SHP77 treated with DMSO at 0.1 percent for 48 hours (cell line): ENCODE measurements around the gene NKX2-1.

ENCODE experiments used
- DNase-seq: peaks from one replicate; lab custom pipeline; 2025; lab: John Stamatoyannopoulos, UW

NKX2-1 gene

DNA sequence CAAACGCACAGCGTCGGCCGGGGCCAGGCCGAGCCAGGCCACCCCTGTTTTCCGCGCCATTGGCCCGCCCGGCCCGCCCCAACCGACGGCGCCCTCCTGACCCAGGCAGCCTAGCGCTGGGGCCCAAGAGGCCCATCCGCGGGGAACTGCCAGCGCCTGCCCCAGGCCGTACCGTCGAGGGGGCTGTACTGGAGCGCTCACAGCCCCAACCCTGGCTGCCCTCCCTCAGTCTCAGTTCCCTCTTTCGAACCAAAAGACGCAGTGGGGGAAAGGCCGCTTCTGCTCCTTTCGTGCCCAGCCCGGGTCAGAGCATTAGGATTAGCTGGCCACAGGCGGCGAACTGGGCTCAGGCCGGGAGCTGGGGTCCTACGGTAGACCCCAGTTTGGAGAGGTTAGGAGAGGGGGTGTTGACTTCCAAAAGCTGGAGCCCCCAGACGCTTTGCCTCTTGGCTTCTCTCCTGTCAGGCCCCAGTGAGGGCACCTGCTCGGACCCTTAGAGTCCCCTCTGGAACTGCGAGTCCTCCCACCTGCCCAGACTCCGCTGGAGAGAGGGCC lies 1.9 kb downstream of the NKX2-1 start:
- DNase-seq, result no peak

DNA sequence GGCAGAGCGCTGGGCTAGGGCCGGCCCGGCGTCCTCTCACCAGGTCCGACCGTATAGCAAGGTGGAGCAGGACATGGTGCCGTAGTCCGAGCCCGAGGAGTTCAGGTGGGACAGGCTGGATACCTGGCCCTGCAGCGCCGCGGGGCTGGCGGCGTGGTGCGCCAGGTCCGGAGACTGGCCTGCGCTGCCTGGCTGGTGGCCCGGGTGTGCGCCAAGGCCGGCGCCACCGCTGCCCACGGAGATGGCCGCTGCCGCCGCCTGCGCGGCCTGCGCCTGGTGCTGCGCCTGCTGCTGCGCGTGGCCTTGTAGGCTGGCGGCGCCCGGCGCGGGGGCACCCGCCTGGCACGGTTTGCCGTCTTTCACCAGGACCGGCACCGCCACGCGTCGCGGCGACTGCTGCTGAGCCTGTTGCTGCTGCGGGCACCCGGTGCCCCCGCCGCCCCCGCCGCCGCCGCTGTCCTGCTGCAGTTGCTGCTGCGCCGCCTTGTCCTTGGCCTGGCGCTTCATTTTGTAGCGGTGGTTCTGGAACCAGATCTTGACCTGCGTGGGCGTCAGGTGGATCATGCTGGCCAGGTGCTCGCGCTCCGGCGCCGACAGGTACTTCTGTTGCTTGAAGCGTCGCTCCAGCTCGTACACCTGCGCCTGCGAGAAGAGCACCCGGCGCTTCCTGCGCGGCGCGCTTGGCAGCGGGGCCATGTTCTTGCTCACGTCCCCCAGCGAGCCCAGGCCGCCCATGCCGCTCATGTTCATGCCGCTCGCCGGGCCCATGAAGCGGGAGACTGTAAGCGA lies 2.6 kb downstream of the NKX2-1 start:
- DNase-seq, result peak; percentile 25

DNA sequence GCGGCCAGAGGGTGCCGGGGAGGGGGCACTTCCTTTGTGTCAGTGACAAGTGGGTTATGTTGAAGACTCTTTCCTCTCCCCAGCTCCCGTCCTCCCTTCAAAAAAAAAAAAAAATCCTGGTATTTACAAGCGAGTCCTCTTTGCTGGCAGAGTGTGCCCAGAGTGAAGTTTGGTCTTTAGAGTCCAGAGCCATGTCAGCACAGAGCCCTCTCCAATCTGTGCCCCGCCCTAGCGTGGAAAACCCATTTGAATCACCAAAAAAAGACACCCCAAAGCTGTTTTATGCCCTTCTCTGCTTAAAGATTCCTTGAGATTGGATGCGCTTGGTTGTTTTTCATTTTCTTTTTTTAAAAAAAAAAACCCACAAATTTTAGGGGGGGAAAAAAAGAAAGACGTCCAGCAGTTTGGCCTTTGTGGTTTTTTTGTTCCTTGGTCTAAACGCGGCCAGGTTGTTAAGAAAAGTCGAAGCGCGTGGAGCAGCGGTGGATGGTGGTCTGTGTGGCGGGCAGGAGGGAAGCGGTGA lies 3.3 kb downstream of the NKX2-1 start:
- DNase-seq, result no peak

DNA sequence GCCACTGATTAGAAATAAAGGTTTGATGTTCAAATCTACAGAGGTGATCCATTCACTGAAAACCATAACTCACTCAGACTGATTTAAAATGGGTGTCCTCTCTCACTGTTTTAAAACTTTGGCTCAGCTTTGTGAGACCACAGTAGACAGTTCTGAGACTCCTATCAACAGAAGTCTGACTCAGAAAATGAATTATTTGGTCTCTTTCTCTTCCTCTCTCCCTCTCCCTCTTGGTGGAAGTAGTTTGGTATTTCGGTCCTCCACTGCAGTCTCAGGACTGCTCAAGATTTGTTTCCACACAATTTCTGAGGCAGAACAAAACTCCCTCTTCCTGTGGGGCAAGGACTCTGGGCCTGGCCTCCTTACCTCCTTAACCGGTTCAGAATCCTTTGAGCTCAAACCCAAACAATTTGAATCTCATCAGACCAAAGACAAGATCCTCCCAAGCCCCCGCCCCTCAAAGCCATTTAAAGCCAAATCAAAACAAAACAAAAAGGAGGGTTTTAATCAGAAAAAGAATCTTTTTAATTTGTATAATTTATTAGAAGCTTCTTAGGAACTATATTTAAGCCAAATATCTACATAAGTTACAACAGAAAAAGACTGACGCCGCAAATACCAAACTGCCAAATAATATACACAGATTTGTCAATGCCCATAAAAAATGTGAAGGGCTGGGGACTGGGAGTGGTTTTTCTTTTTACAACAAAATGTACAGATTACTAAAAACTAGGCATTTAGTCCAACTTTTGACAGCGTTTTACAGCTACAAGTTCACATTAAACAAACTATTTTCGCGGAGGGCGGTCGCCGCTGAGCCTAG lies 3.9 kb downstream of the NKX2-1 start:
- no peak for DNase-seq

DNA sequence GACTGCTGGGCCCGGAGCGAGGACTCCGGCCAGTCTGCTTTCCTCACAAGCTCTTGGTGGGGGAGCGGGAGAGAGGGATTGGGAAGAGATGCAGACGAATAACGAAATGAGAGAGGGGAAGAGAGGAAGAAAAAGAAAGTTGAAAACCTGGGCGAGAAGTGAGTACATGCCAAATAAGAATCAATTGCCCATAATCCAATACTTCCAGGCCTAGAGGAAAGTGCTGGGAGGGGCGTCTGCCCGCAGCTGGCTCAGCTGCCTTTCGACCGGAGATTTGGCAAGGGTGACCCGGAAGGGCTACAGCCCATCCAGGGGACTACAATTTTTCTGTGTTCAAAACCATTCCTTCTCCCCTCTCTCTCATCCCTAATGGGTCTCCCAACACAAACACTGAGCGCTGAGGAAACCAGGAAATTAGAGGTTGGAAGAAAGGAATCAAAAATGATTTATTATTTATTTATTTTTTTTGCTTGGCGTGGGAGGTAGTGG lies 4.9 kb downstream of the NKX2-1 start:
- peak; percentile 60 for DNase-seq

DNA sequence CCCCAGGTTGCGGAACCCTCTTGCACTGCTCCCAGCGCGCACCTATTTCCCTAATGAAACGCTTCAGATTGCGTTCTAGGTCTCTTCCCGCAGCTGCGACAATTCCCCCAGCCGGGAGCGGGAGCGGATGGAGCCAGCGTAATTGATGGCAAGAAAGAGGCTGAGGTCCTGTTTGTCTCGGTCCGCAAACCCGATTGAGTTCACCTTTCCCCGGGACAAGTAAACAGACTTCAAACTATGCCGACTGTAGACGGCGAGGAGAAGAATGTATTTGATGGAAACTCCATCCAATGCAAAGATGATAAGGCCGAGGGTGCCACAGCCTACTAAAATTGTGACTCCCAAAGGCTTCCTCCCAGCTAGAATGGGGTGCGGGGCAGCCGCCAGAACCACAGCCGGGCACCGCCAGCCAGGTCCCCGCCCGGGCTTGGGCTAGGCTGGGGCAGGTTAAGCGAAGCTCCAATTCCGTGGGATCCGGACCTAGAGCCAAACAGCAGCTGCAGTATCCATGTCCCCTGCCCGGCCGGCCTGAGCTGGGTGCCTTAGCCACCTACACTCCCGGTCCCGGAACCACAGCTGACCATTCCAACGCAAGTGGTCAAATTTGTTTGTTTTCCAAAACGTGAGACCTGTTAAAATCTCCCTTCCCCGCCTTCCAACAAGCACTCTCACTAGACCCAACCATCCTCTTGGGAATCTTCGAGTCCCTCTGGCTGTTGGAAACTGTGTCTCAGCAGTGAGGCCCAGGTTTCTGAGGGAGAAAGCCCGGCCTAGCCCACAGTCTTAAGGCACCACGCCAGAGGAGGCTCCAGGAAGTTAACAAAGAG lies 5.5 kb downstream of the NKX2-1 start:
- peak; percentile 60 for DNase-seq

DNA sequence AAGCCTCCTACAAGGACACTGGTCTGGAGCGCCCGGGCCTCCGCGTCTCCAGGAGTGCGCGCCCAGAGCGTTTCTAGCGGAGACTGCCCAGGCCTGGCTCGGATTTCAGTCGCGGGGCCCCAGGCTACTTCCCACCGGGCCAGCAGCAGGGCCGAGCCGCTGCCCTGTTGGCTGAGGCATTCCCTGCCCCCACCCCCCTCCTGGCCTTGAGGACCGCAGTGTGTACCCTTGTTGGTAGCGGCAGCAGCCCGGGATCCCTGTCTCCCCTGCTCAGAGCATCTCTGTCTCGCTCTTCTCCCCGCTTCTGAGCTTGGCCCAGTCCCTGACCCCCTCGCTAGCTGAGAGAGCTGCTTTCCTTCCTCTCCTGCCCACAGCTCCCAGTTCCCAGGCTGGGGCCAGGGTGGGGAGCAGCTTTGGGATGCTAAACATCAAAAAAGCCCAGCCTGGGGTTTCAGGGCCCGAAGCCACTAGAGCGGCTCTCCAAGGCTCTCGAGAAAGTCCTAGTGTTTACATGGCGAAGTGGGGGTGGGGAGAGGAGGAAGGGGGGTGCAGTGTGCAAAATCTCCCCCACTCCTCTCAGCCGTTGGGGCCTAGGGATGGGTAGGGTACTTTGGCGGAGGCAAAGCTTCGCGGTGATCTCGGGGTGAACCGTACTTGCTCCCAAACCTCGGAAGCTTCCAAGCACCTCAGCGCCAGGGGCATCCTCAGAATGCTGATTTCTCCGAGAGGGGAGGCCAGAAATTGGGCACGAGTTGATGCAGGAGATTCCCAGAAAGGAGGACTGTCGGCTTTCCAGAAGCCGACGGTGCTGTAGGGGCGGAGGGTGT lies 6.4 kb downstream of the NKX2-1 start:
- DNase-seq, result peak; percentile 36

DNA sequence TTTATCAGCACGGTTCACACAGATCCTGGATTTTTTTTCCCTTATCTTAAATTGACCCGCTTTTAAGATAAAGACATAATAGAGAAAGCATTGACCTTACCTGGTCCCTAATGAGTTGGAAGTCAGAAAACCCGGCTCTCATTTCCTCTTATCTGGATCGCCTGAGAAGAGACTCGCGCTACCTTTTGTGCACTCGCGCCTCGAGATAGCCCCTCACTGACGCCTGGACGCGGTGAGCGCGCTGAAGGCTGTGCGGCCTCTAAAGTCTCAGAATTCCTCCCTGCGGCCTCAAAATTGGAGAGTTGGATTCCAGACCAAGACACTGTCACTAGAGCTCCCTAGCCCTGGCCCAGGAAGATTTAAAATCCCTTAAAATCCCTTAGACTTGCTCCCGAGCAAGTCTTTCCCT lies 7.0 kb downstream of the NKX2-1 start:
- no peak for DNase-seq

DNA sequence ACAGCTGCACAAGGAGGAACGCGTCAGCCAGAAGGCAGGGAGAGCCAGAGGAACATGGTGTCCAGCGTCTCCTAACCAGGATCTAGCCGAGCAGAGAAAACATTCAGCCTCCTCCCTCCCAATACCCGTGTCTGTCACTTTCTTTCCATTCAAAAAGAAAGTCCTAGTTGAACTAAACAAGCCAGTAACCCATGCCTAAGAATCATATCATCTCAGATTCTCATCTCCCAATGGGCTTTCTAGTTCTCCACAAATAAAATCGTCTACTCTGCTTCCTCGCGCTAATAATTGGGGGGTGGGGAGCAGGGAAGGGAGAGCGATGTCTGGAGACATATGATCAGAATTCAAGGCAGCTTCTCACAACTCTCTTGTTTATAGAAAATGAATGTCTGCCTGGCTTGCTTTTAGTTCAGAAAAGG lies 7.4 kb downstream of the NKX2-1 start:
- DNase-seq, result no peak

DNA sequence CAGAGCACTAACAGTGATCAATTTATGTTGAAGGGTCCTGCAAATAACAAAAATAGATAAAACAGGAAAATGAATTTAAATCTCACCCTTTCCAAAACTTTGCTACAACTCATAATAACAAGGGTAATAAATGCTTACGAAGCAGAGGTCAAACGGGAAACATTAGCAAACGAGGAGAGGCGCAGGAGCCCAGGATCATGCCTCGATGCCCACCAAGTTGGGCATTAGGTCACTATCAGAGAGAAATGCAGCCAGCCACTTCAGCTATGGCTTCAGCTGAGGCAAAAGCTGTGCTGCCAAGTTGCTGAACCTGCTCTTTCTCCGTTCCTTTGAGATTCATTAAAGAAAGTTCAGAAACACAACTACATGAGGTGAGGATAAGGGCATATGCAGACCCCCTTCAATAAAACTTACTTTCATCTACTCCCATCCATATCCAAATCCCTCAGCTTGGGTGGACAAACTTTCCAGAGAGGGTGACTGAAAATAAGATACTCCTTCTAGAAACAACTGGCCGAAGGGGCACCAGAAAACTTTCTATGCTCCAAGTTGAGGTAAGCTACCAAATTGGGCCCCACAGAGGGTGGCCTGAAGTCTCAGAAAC lies 7.9 kb downstream of the NKX2-1 start:
- DNase-seq, result no peak

DNA sequence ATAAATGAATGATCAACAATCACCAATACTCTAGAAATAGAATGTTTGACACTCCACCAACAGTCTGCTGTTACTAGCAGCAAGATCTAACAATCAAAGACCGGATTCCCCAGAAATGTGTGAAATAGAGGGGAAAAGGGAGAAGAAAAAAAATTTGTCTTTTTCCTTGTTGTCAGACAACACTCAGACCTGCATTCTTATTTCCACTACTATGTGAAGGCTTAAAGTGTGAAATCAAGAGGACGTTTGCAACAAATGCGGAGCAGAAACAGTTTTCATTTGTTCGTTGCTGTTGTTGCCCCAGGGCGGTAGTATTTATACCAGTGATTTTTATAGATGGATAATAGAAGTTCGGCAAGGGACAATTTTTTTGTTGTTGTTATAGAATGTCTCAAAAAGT lies 9.2 kb downstream of the NKX2-1 start:
- no peak for DNase-seq

DNA sequence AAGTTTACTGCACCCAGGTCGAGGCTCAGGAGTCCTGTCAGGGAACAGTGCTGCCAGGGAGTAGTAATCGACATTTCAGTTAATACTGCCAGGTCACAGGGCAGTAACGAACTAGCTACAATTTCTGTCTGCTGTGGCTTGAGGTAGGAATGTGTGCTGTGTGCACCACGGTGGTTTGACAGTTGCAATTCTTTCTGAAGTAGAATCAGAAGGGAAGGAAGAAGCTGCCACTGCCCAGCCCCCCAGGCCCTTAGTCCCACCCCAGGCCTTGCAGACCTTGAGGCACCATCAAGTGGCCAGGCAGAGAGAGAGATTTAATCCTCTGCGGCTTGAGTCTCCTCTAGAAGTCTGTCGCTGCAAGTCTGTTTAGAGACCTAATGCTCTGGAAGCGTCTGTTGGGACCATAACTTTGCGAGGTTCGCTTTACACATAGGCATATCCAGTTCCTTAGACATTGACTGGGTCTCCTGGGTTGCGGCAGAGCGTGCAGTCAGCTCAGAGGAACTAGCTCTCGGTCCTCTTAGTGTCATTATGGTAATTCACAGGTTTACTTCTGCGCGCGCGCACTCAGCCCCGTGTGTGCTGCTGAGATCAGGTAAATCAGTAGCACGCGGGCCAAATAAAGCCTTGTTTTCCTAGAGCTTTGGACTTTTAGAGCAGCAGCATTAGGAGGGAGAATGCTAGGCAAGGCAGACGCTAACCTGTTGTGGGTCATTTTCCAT lies 9.8 kb downstream of the NKX2-1 start:
- DNase-seq, result peak; percentile 74

DNA sequence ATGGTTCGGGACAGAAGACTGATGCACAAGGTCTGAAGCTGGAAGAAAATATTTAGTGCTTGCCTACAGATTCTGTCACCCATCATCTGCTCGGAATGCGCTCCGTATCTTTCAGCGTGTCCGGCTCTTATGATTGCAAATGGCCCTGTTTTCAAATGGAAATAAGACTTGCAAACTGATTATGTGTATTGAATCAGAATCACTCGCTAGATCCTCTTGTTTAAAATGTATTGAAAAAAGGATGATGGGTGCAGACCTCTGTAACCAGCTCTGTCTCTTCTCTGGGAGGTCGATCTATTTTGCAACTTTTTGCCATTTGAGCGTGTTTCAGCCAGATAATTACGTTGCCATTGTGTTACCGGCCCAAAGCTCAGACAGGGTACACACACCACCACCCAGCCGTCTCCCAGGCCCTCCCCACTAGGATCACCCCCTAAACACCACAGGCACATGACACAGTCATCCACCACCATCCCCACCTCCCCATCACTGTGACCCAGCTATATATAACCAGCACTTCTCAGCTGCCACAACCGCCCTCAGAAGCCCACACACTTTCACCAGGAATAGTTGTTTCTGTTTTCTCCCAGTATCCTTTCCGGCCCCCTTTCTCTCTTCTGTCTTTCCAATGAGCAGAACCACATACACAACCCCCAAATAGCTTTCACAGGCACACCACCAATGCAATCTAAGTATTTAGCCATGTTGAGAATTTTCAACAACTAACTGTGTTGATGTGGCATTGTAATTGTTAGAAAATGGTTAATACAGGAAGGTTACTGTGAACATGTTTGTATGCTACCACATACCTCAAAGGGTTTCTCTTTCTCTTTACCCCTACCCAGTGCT lies 10.7 kb downstream of the NKX2-1 start:
- DNase-seq, result peak; percentile 29

DNA sequence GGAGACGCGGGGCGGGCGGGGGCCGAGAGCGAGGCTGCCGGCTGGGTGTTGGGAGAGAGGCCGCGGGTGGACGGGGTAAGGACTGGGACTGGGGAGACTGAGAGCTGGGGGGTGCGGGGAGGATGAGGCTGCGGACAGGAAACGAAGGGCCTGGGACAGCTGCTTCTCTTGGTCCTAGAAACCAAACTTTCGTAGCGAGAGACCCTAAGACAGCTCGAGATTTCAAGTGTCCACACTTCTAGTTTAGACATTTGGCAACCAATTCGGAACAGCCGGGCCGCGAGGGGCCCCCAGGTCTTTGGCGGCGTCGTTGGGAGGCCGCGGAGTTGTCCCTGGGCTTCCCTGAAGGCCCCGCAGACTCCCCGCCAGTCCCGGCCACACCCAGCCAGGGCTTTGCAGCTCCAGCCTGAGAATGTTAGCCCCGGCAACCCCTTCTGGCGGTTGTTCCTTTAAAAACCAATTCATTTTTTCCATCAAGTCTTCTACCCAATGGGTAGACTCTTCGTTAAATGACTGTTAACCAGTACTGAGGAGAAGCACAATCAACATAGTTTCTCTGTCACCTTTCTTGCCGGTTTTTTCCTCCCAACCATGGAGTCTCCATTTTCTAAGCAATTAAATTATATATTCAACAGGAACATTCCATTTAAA lies 11.5 kb downstream of the NKX2-1 start:
- DNase-seq, result no peak

DNA sequence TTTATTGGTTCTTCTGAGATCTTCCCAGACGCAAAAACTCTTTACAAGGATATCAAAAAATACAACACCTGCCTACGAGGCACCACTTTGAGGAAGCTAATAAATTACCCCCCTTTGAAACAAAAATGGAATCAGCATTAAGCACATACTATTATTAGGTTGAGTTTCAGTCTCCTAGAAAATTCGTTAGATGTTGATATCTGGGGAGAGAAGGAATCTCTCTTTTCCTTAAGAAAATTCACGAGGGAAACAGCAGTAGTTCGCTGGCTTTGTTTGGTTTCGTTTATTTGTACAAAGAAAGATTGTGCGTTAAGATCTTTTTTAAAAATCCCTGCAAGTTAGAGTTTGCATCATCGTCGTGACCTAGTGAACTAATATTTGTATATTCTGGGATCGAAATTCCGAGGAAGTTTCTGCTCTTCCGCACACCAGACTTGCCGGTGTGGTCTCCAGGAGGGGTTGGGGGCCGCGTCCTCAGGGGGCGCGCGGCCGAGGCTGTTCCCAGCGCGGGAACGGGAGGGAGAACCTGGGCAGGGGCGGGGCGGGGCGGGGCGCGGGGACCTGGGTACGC lies 12.1 kb downstream of the NKX2-1 start:
- DNase-seq, result no peak

DNA sequence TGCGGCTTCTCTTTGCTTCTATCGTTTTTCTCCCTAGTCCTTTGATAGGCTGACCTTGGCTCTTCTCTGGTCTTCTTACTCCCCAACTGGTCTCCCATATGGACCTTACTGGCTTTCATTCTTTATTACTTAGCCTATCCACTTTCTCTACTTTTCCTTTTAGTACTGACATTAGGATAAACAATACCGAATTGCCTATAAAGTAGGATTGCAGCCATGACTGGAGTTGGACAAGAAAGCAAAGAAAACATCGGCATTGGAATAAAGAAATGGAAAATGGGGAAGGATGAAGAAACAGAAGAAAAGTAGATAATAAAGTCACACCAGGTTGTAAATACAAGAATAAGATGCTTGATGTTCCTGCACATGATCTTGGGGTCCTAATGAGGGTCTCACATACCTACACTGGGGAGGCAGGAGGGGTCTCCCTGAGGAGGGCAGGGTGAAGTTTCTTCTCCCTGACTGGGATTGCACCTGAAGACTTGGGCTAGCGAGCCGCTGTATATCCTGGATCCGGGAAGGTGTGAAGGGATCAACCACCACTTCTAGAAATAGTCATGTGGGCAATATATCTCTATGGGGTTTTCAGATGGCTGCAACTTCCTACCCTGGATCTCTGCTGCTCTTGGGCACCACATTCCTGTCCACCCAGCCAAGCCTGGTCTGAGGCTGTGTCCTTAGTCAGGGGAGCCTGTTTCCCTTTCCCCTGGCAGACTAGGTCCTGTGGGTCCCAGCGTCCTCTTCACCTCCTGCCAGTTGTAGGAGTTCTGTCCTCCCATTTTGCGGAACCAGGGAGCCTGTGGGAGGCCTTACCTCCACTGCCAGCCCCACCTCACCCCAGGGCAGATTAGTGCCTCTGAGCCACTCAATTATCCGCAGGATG lies 13.1 kb downstream of the NKX2-1 start:
- DNase-seq, result peak; percentile 42
